HUES64 (cell line): Measurements from ENCODE around the gene DHPS. TPM values are rescaled to one million over a fixed set of nuclear protein-coding genes. Genes with fewer than 3 reads are reported as not detected.
"Not testable (repeated sequence)": the region's sequence is repeated elsewhere in the genome, so short reads cannot be mapped to it uniquely, and the experiment has no call there.

ENCODE experiments used
- H3K27ac ChIP-seq: 2 replicates; pipeline ENCODE4 v1.7.0; 2013; ENCODE audit warnings: low read depth, low read length, inconsistent platforms
- H3K27me3 ChIP-seq: 2 replicates; pipeline ENCODE4 v1.6.1; 2013; ENCODE audit warnings: mild to moderate bottlenecking, low read length; ENCODE audit not compliant: insufficient read depth
- H3K36me3 ChIP-seq: 2 replicates; pipeline ENCODE4 v1.6.1; 2013; ENCODE audit warnings: mild to moderate bottlenecking, low read length; ENCODE audit not compliant: insufficient read depth
- H3K4me1 ChIP-seq: 2 replicates; pipeline ENCODE4 v1.6.1; 2013; ENCODE audit warnings: mild to moderate bottlenecking, low read length, moderate library complexity; ENCODE audit not compliant: insufficient read depth
- H3K4me3 ChIP-seq: 2 replicates; pipeline ENCODE4 v1.5.1; 2013; ENCODE audit warnings: mild to moderate bottlenecking, low read length, moderate library complexity
- H3K9ac ChIP-seq: 2 replicates; pipeline ENCODE4 v1.6.1; 2013; ENCODE audit warnings: mild to moderate bottlenecking, low read depth, low read length
- H3K9me3 ChIP-seq: 2 replicates; pipeline ENCODE4 v1.6.1; 2013; ENCODE audit warnings: low read depth, low read length; ENCODE audit not compliant: insufficient read depth
- WGBS: fragments of 150-250, 120-280 bp; methylation state at CpG from one replicate; pipeline ENCODE4 v1.1.7; 2013; ENCODE audit warnings: missing lambda C conversion rate; 5-methylcytosine and 5-hydroxymethylcytosine counted together
- polyA plus RNA-seq, 2 experiments: library from polyadenylated mRNA; stranded (reverse); fragments of 50-300 nt; gene quantifications; one replicate each; pipeline ENCODE4 v1.2.3, GENCODE V29; 2013

The DHPS gene
- polyA plus RNA-seq (2013, experiment 1 of 2): 57.4 TPM
- 65.9 TPM for polyA plus RNA-seq (2013, experiment 2 of 2)

- Histone ChIP-seq H3K36me3 (peaks cover 37% of the 10 kb centered on the region), H3K4me3 (peak within 1 kb of the TSS; percentile 91), H3K27me3 (no peaks in the 10 kb centered on the region), H3K4me1 (no peaks in the 10 kb centered on the region), H3K27ac (peak within 1 kb of the TSS; percentile 99), H3K9me3 (no peaks in the 10 kb centered on the region), H3K9ac (peak within 1 kb of the TSS; percentile 99)
- WGBS: under 1% methylated on average over 68 of the region's 68 CpGs
These were observed at the start of gene DHPS for GRCh38 chr19:12681074-12681987. Gene DHPS (minus strand): TSS chr19:12681880. CDS start chr19:12681766, 114 bp downstream.

DNA sequence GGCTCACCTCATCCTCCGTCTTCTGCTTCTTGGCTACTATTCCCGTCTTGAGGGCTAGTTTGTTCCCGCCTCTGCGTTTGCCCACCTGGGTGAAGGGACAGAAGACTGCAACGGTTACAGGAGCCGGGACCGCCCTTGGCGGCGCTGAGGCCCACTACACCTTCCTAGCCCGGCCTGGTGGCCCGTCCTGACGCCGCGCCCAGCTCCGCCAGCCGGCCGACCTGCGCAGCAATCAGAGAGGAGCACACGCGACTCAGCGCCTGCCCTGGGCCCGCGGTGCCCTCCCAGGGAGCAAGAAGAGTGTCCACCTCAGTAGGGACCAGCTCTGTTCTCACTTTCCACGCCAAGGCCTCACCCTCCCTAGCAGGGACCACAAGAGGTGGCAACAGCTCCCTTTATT, 49.7 kb upstream of the DHPS start:
- Histone ChIP-seq H3K9me3 (no peaks in the 10 kb centered on the region), H3K36me3 (peaks cover 30% of the 10 kb centered on the region), H3K4me1 (peaks cover 8% of the 10 kb centered on the region), H3K4me3 (no peak overlapping the region), H3K27me3 (no peaks in the 10 kb centered on the region), H3K9ac (no peak overlapping the region), H3K27ac (no peak overlapping the region)
- WGBS: 96% methylated on average over 24 of the region's 24 CpGs

- peaks cover 30% of the 10 kb centered on the region for H3K36me3 ChIP-seq
- H3K27ac ChIP-seq: no peak overlapping the region
These were observed 48.4 kb upstream of the DHPS start for GRCh38 chr19:12730064-12730463.

DNA sequence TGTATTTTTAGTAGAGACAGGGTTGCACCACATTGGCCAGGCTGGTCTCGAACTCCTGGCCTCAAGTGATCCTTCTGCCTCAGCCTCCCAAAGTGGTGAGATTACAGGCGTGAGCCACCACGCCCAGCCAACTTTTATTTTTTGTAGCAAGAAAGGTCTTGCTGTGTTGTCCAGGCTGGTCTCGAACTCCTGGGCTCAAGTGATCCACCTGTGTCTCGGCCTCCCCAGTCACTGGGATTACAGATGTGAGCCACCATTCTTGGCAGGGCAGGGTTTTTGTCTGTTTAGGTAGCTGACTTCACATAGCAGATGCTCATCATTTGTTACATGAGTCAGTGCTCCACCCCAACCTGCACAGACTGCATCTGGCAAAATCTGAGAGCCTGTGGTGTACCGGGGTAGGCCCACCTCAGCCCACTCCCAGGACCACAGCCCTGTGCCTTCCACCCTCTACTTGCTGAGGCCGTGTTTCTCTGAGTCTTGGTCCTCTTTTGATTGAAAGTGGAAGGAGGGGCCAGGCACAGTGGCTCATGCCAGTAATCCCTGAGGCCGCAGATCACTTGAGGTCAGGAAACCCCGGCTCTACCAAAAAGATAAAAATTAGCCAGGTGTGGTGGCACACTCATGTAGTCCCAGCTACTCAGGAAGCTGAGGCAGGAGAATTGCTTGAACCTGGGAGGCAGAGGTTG, 46.2 kb upstream of the DHPS start:
- Histone ChIP-seq H3K27me3 (no peaks in the 10 kb centered on the region), H3K4me1 (peaks cover 4% of the 10 kb centered on the region), H3K9me3 (no peaks in the 10 kb centered on the region), H3K4me3 (no peak overlapping the region), H3K9ac (no peak overlapping the region), H3K36me3 (peaks cover 30% of the 10 kb centered on the region), H3K27ac (no peak overlapping the region)
- 95% methylated on average over 9 of the region's 9 CpGs for WGBS

More at GRCh38 chr19:12730064-12730463, 48.4 kb upstream of the DHPS start:
- Histone ChIP-seq H3K9me3 (no peaks in the 10 kb centered on the region), H3K4me3 (no peak overlapping the region), H3K27me3 (no peaks in the 10 kb centered on the region), H3K4me1 (peaks cover 8% of the 10 kb centered on the region), H3K9ac (no peak overlapping the region)
- 98% methylated on average over 3 of the region's 3 CpGs for WGBS

GRCh38 chr19:12726988-12727316, 45.3 kb upstream of the DHPS start:
- Histone ChIP-seq H3K27ac (no peak overlapping the region), H3K4me3 (no peak overlapping the region), H3K36me3 (peaks cover 27% of the 10 kb centered on the region), H3K4me1 (peaks cover 3% of the 10 kb centered on the region; the same call in 1 of the 2 replicates), H3K27me3 (no peaks in the 10 kb centered on the region), H3K9ac (no peak overlapping the region), H3K9me3 (no peaks in the 10 kb centered on the region)
- 100% methylated on average over 1 of the region's 2 CpGs for WGBS

DNA sequence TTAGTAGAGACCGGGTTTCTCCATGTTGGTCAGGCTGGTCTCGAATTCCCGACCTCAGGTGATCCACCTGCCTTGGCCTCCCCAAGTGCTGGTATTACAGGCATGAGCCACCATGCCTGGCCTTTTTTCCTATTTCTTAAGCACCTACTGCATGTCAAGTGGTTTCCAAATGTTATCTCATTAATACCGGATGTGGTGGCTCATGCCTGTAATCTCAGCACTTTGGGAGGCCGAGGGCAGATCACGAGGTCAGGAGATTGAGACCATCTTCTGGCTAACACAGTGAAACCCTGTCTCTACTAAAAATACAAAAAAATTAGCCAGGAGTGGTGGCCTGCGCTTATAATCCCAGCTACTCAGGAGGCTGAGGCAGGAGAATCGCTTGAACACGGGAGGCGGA, 43.9 kb upstream of the DHPS start:
- H3K9me3 ChIP-seq, H3K27me3 ChIP-seq, H3K9ac ChIP-seq, H3K4me3 ChIP-seq, H3K27ac ChIP-seq, H3K4me1 ChIP-seq: not testable (repeated sequence)
- H3K36me3 ChIP-seq: peaks cover 17% of the 10 kb centered on the region
- WGBS: 94% methylated on average over 10 of the region's 10 CpGs

GRCh38 chr19:12723641-12724426, 42.2 kb upstream of the DHPS start, which contains the start of gene TNPO2:
Gene TNPO2 (minus strand): TSS chr19:12723932. CDS start chr19:12720977, 2,955 bp downstream.
- WGBS: 6% methylated on average over 28 of the region's 28 CpGs
- peak within 1 kb of the TSS; percentile 77 for H3K27ac ChIP-seq
- no peaks in the 10 kb centered on the region for H3K9me3 ChIP-seq
- H3K4me3 ChIP-seq: peak within 1 kb of the TSS; percentile 81
- H3K9ac ChIP-seq: peak within 1 kb of the TSS; percentile 94
- peaks cover 15% of the 10 kb centered on the region for H3K36me3 ChIP-seq
- H3K4me1 ChIP-seq: peaks cover 7% of the 10 kb centered on the region
- no peaks in the 10 kb centered on the region for H3K27me3 ChIP-seq

- Histone ChIP-seq H3K27ac (peak overlapping the region; percentile 77), H3K27me3 (no peaks in the 10 kb centered on the region), H3K9ac (peak overlapping the region; percentile 94), H3K4me3 (peak overlapping the region; percentile 81), H3K36me3 (peaks cover 19% of the 10 kb centered on the region), H3K9me3 (no peaks in the 10 kb centered on the region), H3K4me1 (peaks cover 7% of the 10 kb centered on the region)
- WGBS: under 1% methylated on average over 7 of the region's 7 CpGs
These were observed 41.6 kb upstream of the DHPS start for GRCh38 chr19:12723381-12723640.

- H3K9me3 ChIP-seq: no peaks in the 10 kb centered on the region
- peaks cover 24% of the 10 kb centered on the region for H3K36me3 ChIP-seq
- WGBS: under 1% methylated on average over 26 of the region's 32 CpGs
These were observed 41.1 kb upstream of the DHPS start for GRCh38 chr19:12722566-12723380.

More at GRCh38 chr19:12722566-12723380, 41.1 kb upstream of the DHPS start:
- Histone ChIP-seq H3K27me3 (no peaks in the 10 kb centered on the region), H3K4me1 (peaks cover 7% of the 10 kb centered on the region), H3K9ac (peak overlapping the region; percentile 94), H3K27ac (peak overlapping the region; percentile 97), H3K4me3 (peak overlapping the region; percentile 81)
